ENCODE results near the gene TIGD6. TPM values are rescaled to one million over a fixed set of nuclear protein-coding genes. Genes with fewer than 3 reads are reported as not detected.

The TIGD6 gene
- 1 to 10 TPM; 4.5 to 5.0 TPM for total RNA-seq

GRCh38 chr5:150000256-150000989 lies at the start of gene TIGD6, which contains the start of gene HMGXB3:
TSS of gene TIGD6 (minus strand) at chr5:150000654. CDS start at chr5:149996348, 4,306 bp downstream.
TSS of gene HMGXB3 (plus strand) at chr5:150000739. CDS start at chr5:150004853, 4,114 bp downstream.

GRCh38 chr5:149960272-149961185 lies 39.9 kb downstream of the TIGD6 start, which contains the start of gene SLC26A2:
TSS of gene SLC26A2 (plus strand) at chr5:149960758. CDS start at chr5:149977653, 16,895 bp downstream.

DNA sequence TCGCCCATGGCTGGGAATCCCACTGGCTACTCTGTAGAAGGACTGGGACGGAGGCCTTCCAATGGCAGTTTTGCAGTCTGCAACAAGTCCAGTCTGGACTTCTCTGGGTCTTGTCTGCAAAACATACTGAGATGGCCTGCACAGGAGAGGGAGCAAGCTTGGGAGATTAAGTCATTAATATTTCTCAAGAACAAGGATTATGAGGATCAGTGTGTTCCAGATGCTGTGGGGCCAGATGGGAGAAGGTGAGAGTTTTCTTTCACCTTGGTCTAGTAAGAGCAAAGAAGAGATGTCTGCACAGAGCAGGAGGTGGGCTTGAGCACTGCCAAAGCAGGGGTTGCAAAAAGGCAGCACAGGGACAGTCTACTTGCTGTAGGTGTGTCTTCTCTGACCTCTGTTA lies 55.8 kb downstream of the TIGD6 start, which contains the start of gene PDE6A:
Gene PDE6A, minus strand, starts transcription at position 128 of the 400 bp plus-strand sequence. Its CDS starts 120 bp downstream, at position 8.

Other genes with a start within 250 kb of the TIGD6 start
- not detected for gene PDE6A, start 55.9 kb downstream of the TIGD6 start, total RNA-seq
- gene SLC26A2, start 39.9 kb downstream of the TIGD6 start, total RNA-seq, result 10 to 100 TPM; 33.7 to 38.3 TPM
- gene HMGXB3, start 85 bp upstream of the TIGD6 start, total RNA-seq, result 10 to 100 TPM; 46.5 to 66.6 TPM
- gene CSF1R, start 85.9 kb upstream of the TIGD6 start, total RNA-seq, result under 1 TPM in 1 of 2 donors, not detected in 1; 0.33 TPM
- 1 to 10 TPM in 1 of 2 donors, under 1 TPM in 1; 0.34 to 1.3 TPM for gene PDGFRB, start 155.2 kb upstream of the TIGD6 start, total RNA-seq
- gene CDX1, start 166.1 kb upstream of the TIGD6 start, total RNA-seq, result not detected
- gene SLC6A7, start 189.4 kb upstream of the TIGD6 start, total RNA-seq, result not detected